Keratinocyte (primary cell): ENCODE results near the gene RCHY1. TPM values are rescaled to one million over a fixed set of nuclear protein-coding genes. Genes with fewer than 3 reads are reported as not detected.
"Not testable (repeated sequence)": the region's sequence is repeated elsewhere in the genome, so short reads cannot be mapped to it uniquely, and the experiment has no call there.

Experiments
- DNase-seq: peaks from one replicate; pipeline ENCODE4 v3.0.0-alpha.2; 2011; ENCODE audit warnings: low read depth, missing footprints, low spot score
- FAIRE-seq: peaks from 2 replicates; lab custom pipeline; 2011; peaks lifted over from hg19 to GRCh38; lab: Jason Lieb, UNC
- H2AFZ ChIP-seq: 2 replicates; pipeline ENCODE4 v1.6.0; 2012; ENCODE audit warnings: low read length, control low read depth, inconsistent platforms; ENCODE audit not compliant: control insufficient read depth
- H3K27ac ChIP-seq: 2 replicates; pipeline ENCODE4 v1.5.1; 2011; ENCODE audit warnings: low read length; ENCODE audit not compliant: control insufficient read depth, insufficient read depth
- H3K27me3 ChIP-seq: 3 replicates; pipeline ENCODE4 v1.6.0; 2011; ENCODE audit warnings: low read length; ENCODE audit not compliant: control insufficient read depth, insufficient read depth; ENCODE audit errors: extremely low read depth
- H3K36me3 ChIP-seq, 2 experiments: 2 replicates in 1 of 2; 3 replicates in 1 of 2; pipeline ENCODE4 v1.5.1; 2011; ENCODE audit warnings: low read length in 2 of 2, mild to moderate bottlenecking in 1 of 2; ENCODE audit not compliant: control insufficient read depth in 2 of 2, insufficient read depth in 2 of 2; ENCODE audit errors: extremely low read depth in 1 of 2
- H3K4me1 ChIP-seq: 3 replicates; pipeline ENCODE4 v1.5.1; 2011; ENCODE audit warnings: low read length; ENCODE audit not compliant: control insufficient read depth, insufficient read depth; ENCODE audit errors: extremely low read depth
- H3K4me2 ChIP-seq: 3 replicates; pipeline ENCODE4 v1.6.0; 2011; ENCODE audit warnings: low read depth, low read length; ENCODE audit not compliant: control insufficient read depth, insufficient read depth; ENCODE audit errors: extremely low read depth
- H3K4me3 ChIP-seq, 3 experiments: fragments of 200-600 bp in 1 of 3; sonication (generic) in 1 of 3; 2 replicates in 2 of 3; 3 replicates in 1 of 3; pipeline ENCODE4 v1.5.1; 2011 to 2016; ENCODE audit warnings: low read length in 3 of 3, mild to moderate bottlenecking in 3 of 3, control low read depth in 2 of 3, inconsistent platforms in 1 of 3, low read depth in 1 of 3, mixed read lengths in 1 of 3, mixed run types in 1 of 3, moderate library complexity in 1 of 3; ENCODE audit not compliant: control insufficient read depth in 2 of 3, insufficient read depth in 2 of 3; ENCODE audit errors: extremely low read depth in 1 of 3
- H3K79me2 ChIP-seq: 2 replicates; pipeline ENCODE4 v1.6.0; 2012; ENCODE audit warnings: low read length; ENCODE audit not compliant: control insufficient read depth, insufficient read depth
- H3K9ac ChIP-seq: 3 replicates; pipeline ENCODE4 v1.6.0; 2011; ENCODE audit warnings: low read length; ENCODE audit not compliant: control insufficient read depth, insufficient read depth; ENCODE audit errors: extremely low read depth
- H3K9me1 ChIP-seq: 3 replicates; pipeline ENCODE4 v1.6.0; 2011; ENCODE audit warnings: low read length; ENCODE audit not compliant: control insufficient read depth, insufficient read depth; ENCODE audit errors: extremely low read depth
- H3K9me3 ChIP-seq: 2 replicates; pipeline ENCODE4 v1.5.1; 2012; ENCODE audit warnings: low read depth, low read length; ENCODE audit not compliant: control insufficient read depth
- H4K20me1 ChIP-seq: 3 replicates; pipeline ENCODE4 v1.6.0; 2011; ENCODE audit warnings: low read length; ENCODE audit not compliant: control insufficient read depth, insufficient read depth; ENCODE audit errors: extremely low read depth
- dilution Hi-C: fragments of 300-500 bp; cut with MboI; formaldehyde crosslinking; loops from one replicate; pipeline ENCODE4 v1.7.0; 2020; ENCODE audit warnings: low sequenced_read_pairs; ENCODE audit not compliant: extremely low pct_ligation_motif_present
- polyA plus RNA-seq, 5 experiments: library from polyadenylated mRNA; depleted of rRNA in 3 of 5; stranded (reverse) in 3 of 5; stranded (forward) in 1 of 5; unstranded in 1 of 5; fragments of >200 nt; gene quantifications; 1 replicate in 1 of 5; 2 replicates in 3 of 5; 3 replicates in 1 of 5; pipeline versions ENCODE4 v1.2.1 to v1.2.3, GENCODE V29; 2011 to 2012; ENCODE audit warnings: missing spikeins in 2 of 5, low read depth in 1 of 5, low replicate concordance in 1 of 5

RCHY1 gene
- polyA plus RNA-seq, 1 donor (not counting 4 experiments of a cell fraction or from before 2014, with no cell fraction given): 29.0 TPM

DNA sequence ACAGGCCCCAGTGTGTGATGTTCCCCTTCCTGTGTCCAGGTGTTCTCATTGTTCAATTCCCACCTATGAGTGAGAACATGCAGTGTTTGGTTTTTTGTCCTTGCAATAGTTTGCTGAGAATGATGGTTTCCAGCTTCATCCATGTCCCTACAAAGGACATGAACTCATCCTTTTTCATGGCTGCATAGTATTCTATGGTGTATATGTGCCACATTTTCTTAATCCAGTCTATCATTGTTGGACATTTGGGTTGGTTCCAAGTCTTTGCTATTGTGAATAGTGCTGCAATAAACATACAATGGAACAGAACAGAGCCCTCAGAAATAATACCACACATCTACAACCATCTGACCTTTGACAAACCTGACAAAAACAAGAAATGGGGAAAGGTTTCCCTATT lies 19.7 kb upstream of the RCHY1 start:
- H4K20me1 ChIP-seq, H3K27ac ChIP-seq, H3K4me3 ChIP-seq, H2AFZ ChIP-seq, FAIRE-seq, H3K4me1 ChIP-seq, H3K9me1 ChIP-seq, DNase-seq, H3K36me3 ChIP-seq, H3K4me2 ChIP-seq, H3K9me3 ChIP-seq, dilution Hi-C loops, H3K79me2 ChIP-seq, H3K27me3 ChIP-seq, H3K9ac ChIP-seq: not testable (repeated sequence)

DNA sequence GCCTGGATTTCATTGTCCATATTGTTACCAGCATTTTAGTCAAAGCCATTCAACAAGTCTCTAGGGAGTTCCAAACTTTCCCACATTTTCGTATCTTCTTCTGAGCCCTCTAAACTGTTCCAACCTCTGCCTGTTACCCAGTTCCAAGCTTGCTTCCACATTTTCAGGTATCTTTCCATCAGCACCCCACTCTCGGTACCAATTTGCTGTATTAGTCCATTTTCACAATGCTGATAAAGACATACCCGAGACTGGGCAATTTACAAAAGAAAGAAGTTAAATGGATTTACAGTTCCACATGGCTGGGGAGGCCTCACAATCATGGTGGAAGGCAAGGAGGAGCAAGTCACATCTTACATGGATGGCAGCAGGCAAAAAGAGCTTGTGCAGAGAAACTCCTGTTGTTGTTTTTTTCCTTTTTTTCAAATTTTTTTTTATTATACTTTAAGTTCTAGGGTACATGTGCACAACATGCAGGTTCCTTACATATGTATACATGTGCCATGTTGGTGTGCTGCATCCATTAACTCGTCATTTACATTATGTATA lies 19.2 kb upstream of the RCHY1 start:
- not testable (repeated sequence) for H3K4me1 ChIP-seq

DNA sequence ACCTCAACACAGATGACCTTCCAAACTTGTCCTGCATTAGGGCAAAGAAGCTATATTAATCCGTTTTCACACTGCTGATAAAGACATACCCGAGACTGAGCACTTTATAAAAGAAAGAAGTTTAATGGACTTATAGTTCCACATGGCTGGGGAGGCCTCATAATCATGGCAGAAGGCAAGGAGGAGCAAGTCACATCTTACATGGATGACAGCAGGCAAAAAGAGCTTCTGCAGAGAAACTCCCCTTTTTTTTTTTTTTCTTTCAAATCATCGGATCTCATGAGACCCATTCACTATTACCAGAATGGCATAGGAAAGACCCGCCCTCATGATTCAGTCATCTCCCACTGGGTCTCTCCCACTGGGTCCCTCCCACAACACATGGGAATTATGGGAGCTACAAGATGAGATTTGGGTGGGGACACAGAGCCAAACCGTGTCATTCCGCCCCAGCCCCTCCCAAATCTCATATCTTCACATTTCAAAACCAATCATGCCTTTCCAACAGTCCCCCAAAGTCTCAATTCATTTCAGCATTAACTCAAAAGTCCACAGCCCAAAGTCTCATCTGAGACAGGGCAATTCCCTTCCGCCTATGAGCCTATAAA lies 17.4 kb upstream of the RCHY1 start:
- DNase-seq, H3K27ac ChIP-seq, H2AFZ ChIP-seq, dilution Hi-C loops, H3K4me2 ChIP-seq, H3K4me1 ChIP-seq, FAIRE-seq, H3K9ac ChIP-seq, H3K36me3 ChIP-seq, H3K9me1 ChIP-seq, H3K79me2 ChIP-seq, H3K9me3 ChIP-seq, H3K27me3 ChIP-seq, H4K20me1 ChIP-seq, H3K4me3 ChIP-seq: not testable (repeated sequence)

More for the DNA sequence above, 19.2 kb upstream of the RCHY1 start:
- H3K9me1 ChIP-seq, H4K20me1 ChIP-seq, H3K27me3 ChIP-seq, H3K9me3 ChIP-seq, DNase-seq, H3K79me2 ChIP-seq, H2AFZ ChIP-seq, FAIRE-seq, H3K4me3 ChIP-seq, H3K36me3 ChIP-seq, dilution Hi-C loops, H3K27ac ChIP-seq, H3K9ac ChIP-seq, H3K4me2 ChIP-seq: not testable (repeated sequence)
